ENCODE data around the gene SLC8A1.

GRCh38 chr2:40477361-40477760 lies 25.5 kb upstream of the SLC8A1 start:
- no peak for TF ChIP-seq CTCF (conservative IDR thresholded peaks at IDR 0.05; ENCODE audit: low read depth, low read length)
- TF ChIP-seq EZH2 (IDR thresholded peaks at IDR 0.05; ENCODE audit: borderline replicate concordance, low read depth, low read length, poor library complexity, severe bottlenecking) = no peak
